ENCODE data around the gene ZNF592. TPM values are rescaled to one million over a fixed set of nuclear protein-coding genes. Genes with fewer than 3 reads are reported as not detected.

ZNF592 gene
- total RNA-seq, 4 donors from 2014 or later: 4.7 to 48.2 (median 11.7) TPM

DNA sequence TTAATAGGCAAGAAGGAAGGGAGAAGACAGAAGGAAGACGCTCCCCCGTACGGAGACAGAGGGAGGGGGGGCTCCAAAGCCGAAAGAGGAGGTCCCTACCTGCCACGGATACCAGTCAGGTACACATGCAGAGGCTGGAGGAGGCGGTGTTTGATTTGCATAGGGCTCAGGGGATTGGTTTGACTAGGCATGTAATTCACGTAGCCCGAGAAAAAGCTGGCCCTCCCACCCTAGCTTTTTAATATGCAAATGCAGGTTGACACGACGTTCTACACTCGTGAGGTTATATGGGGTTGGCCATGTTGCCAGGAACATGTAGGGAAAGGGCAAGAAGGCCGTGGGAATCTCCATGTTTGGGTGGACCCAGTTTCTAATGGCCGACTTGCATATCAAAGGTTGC is 29.8 kb downstream of the ZNF592 start:
- TF ChIP-seq, protein P1, sequence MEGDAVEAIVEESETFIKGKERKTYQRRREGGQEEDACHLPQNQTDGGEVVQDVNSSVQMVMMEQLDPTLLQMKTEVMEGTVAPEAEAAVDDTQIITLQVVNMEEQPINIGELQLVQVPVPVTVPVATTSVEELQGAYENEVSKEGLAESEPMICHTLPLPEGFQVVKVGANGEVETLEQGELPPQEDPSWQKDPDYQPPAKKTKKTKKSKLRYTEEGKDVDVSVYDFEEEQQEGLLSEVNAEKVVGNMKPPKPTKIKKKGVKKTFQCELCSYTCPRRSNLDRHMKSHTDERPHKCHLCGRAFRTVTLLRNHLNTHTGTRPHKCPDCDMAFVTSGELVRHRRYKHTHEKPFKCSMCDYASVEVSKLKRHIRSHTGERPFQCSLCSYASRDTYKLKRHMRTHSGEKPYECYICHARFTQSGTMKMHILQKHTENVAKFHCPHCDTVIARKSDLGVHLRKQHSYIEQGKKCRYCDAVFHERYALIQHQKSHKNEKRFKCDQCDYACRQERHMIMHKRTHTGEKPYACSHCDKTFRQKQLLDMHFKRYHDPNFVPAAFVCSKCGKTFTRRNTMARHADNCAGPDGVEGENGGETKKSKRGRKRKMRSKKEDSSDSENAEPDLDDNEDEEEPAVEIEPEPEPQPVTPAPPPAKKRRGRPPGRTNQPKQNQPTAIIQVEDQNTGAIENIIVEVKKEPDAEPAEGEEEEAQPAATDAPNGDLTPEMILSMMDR (IDR thresholded peaks at IDR 0.05): no peak
- no peak for TF ChIP-seq POLR2A (IDR thresholded peaks at IDR 0.05)
- H3K9me3 ChIP-seq: no peaks in the 10 kb centered on the region
- no peak overlapping the region for H3K4me3 ChIP-seq
- H3K36me3 ChIP-seq: no peaks in the 10 kb centered on the region
- H3K4me1 ChIP-seq: no peaks in the 10 kb centered on the region
- intact Hi-C loops (cut with DNase I; ENCODE audit: low total_unique reads): no loop called here
- no peak overlapping the region for H3K27ac ChIP-seq
- H3K27me3 ChIP-seq: no peaks in the 10 kb centered on the region
- no peak for DNase-seq

DNA sequence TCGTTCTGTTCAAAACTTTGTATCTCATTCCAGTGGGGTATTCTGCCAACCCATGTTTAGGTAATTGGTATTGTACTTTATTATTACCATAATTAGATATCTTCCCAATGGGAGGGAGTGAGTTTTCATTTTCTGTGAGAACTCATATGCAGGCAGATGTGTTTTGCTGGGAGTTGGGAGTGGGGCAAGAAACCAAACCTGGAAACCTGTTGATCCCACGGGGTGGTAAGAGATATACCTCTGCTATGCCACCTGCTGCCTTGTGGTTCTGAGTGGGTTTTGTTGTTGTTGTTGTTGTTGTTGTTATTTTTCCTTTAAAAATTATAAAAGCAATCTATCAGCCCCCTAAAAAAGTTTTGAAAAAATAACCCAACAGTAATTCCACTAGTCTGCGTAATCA is 32.1 kb downstream of the ZNF592 start:
- no peak for DNase-seq
- Histone ChIP-seq H3K4me3 (no peak overlapping the region), H3K36me3 (no peaks in the 10 kb centered on the region), H3K27ac (no peak overlapping the region), H3K9me3 (no peaks in the 10 kb centered on the region), H3K27me3 (no peaks in the 10 kb centered on the region), H3K4me1 (no peaks in the 10 kb centered on the region)
- intact Hi-C loops (cut with DNase I; ENCODE audit: low total_unique reads): no loop called here
- no peak for TF ChIP-seq POLR2A (IDR thresholded peaks at IDR 0.05)
- TF ChIP-seq, protein P1 (IDR thresholded peaks at IDR 0.05): no peak

DNA sequence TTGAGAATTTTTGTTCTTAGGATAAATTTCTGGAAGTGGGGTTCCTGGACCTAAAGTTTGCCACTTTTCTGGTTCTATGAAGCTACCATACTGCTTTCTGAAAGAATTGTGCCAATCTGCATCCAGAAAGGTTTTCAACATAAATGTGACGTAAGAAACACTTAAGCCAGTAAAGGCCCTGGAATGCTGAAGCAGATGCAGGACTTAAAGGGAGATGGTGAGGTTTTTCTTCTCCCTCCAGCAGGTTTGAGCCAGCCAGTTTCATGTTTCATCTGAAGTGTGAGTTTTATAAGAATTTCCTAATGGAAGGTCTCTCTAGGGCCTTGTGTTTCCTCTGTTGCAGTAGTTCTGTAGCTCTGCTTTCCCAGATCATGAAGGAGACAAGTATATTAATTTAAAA is 33.1 kb downstream of the ZNF592 start:
- Histone ChIP-seq H3K4me1 (no peaks in the 10 kb centered on the region), H3K36me3 (no peaks in the 10 kb centered on the region), H3K4me3 (no peak overlapping the region), H3K27ac (no peak overlapping the region), H3K9me3 (no peaks in the 10 kb centered on the region), H3K27me3 (no peaks in the 10 kb centered on the region)
- TF ChIP-seq, protein P1 (IDR thresholded peaks at IDR 0.05): no peak
- TF ChIP-seq POLR2A (IDR thresholded peaks at IDR 0.05): no peak
- intact Hi-C loops (cut with DNase I; ENCODE audit: low total_unique reads): no loop called here
- no peak for DNase-seq

DNA sequence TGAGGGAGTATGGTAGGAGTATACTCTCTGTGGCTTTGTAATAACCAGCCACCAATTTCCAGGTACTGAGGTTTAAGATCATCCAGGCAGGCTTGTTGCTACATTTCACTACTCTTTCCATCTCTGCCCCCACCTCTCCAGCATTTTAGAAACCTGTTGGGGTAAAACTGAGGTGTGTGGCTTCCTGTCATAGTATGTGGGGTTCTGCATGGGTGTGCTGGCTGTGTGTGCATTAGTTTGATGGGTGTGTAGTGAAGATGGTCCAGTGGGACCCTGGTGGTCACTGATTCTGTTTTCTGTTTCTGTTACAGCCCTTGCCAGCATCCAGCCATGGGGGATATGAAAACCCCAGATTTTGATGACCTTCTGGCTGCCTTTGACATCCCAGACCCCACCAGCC is 34.0 kb downstream of the ZNF592 start:
- H3K4me3 ChIP-seq: no peak overlapping the region
- intact Hi-C loops (cut with DNase I; ENCODE audit: low total_unique reads): no loop called here
- peaks cover 0 to 4% of the 10 kb centered on the region in 2 donors for H3K4me1 ChIP-seq
- H3K27ac ChIP-seq: no peak overlapping the region
- no peaks in the 10 kb centered on the region for H3K9me3 ChIP-seq
- H3K36me3 ChIP-seq: no peaks in the 10 kb centered on the region
- TF ChIP-seq POLR2A (IDR thresholded peaks at IDR 0.05): no peak
- TF ChIP-seq, protein P1 (IDR thresholded peaks at IDR 0.05): no peak
- DNase-seq: no peak
- no peaks in the 10 kb centered on the region for H3K27me3 ChIP-seq

DNA sequence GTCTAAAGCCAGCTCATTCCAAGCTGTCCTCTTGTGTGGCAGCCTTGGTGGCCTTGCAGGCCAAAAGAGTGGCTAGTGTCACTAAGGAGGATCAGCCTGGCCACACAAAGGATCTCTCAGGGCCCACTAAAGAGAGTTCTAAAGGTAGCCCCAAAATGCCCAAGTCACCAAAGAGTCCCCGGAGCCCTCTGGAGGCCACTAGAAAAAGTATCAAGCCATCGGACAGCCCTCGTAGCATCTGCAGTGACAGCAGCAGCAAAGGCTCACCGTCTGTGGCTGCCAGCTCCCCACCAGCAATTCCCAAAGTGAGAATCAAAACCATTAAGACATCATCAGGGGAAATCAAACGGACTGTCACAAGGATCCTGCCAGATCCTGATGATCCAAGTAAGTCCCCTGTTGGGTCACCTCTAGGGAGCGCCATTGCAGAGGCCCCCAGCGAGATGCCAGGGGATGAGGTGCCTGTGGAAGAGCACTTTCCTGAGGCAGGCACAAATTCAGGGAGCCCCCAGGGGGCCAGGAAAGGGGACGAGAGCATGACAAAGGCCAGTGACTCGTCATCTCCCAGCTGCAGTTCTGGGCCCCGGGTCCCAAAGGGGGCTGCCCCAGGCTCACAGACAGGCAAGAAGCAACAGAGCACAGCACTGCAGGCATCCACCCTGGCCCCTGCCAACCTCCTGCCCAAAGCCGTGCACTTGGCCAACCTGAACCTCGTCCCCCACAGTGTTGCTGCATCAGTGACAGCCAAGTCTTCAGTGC is 35.3 kb downstream of the ZNF592 start:
- H3K4me1 ChIP-seq: peaks cover 3 to 10% of the 10 kb centered on the region in 2 donors
- DNase-seq: no peak
- TF ChIP-seq, protein P1 (IDR thresholded peaks at IDR 0.05): no peak
- TF ChIP-seq POLR2A (IDR thresholded peaks at IDR 0.05): no peak
- H3K27me3 ChIP-seq: no peaks in the 10 kb centered on the region
- intact Hi-C loops (cut with DNase I; ENCODE audit: low total_unique reads): no loop called here
- H3K27ac ChIP-seq: no peak overlapping the region
- H3K4me3 ChIP-seq: no peak overlapping the region
- H3K9me3 ChIP-seq: no peaks in the 10 kb centered on the region
- no peaks in the 10 kb centered on the region for H3K36me3 ChIP-seq
